Natural killer cell (primary cell): ENCODE measurements around the gene CA11. TPM values are rescaled to one million over a fixed set of nuclear protein-coding genes. Genes with fewer than 3 reads are reported as not detected.

Experiments
- ATAC-seq, 3 donors: fragments of 150-1000 bp in 2 of 3; fragments of 200-7000 bp in 1 of 3; cut with Tn5 transposase; 1 replicate in 1 of 3; 2 replicates in 2 of 3; pipeline ENCODE4 v1.10.0; 2021; ENCODE audit warnings: mild to moderate bottlenecking in 2 of 3, moderate library complexity in 2 of 3
- DNase-seq, 2 donors: peaks; one replicate each; pipeline versions ENCODE4 v3.0.0 to v3.0.0-alpha.2; 2013 to 2021; ENCODE audit warnings: mixed read lengths in 1 of 2
- H3K27ac ChIP-seq: one replicate; pipeline ENCODE4 v1.5.1; 2013; ENCODE audit warnings: mild to moderate bottlenecking, low read length
- H3K27me3 ChIP-seq: one replicate; pipeline ENCODE4 v1.6.1; 2013; ENCODE audit warnings: low read length; ENCODE audit not compliant: control insufficient read depth, insufficient read depth
- H3K36me3 ChIP-seq: one replicate; pipeline ENCODE4 v1.6.1; 2013; ENCODE audit warnings: low read length; ENCODE audit not compliant: control insufficient read depth, insufficient read depth
- H3K4me1 ChIP-seq: one replicate; pipeline ENCODE4 v1.6.1; 2013; ENCODE audit warnings: low read length; ENCODE audit not compliant: control insufficient read depth, insufficient read depth
- H3K4me3 ChIP-seq: one replicate; pipeline ENCODE4 v1.5.1; 2013; ENCODE audit warnings: low read length
- H3K9me3 ChIP-seq: one replicate; pipeline ENCODE4 v1.6.1; 2013; ENCODE audit warnings: low read length; ENCODE audit not compliant: control insufficient read depth, insufficient read depth
- H3K27ac Mint-ChIP-seq, 2 donors: one replicate each; pipeline ENCODE4 v1.8.0; 2022; ENCODE audit warnings: mild to moderate bottlenecking in 2 of 2, mixed read lengths in 2 of 2, moderate library complexity in 1 of 2
- H3K27me3 Mint-ChIP-seq, 2 donors: one replicate each; pipeline ENCODE4 v1.8.0; 2022; ENCODE audit warnings: low read depth in 2 of 2, mixed read lengths in 2 of 2
- H3K36me3 Mint-ChIP-seq: one replicate; pipeline ENCODE4 v1.8.0; 2022; ENCODE audit warnings: mixed read lengths
- H3K4me1 Mint-ChIP-seq, 2 donors: one replicate each; pipeline ENCODE4 v1.8.0; 2022; ENCODE audit warnings: mixed read lengths in 2 of 2
- H3K4me3 Mint-ChIP-seq: one replicate; pipeline ENCODE4 v1.8.0; 2022; ENCODE audit warnings: mild to moderate bottlenecking, moderate library complexity, mixed read lengths
- H3K9me3 Mint-ChIP-seq, 2 donors: one replicate each; pipeline ENCODE4 v1.8.0; 2022; ENCODE audit warnings: mixed read lengths in 2 of 2
- CTCF ChIP-seq: fragments of 200-600 bp; IDR thresholded peaks from one replicate; pipeline ENCODE4 v1.8.0; 2022; ENCODE audit warnings: antibody characterized with exemption
- WGBS: methylation state at CpG from one replicate; pipeline ENCODE4 v1.1.7; 2013; ENCODE audit warnings: missing lambda C conversion rate; ENCODE audit not compliant: insufficient coverage; 5-methylcytosine and 5-hydroxymethylcytosine counted together
- intact Hi-C: fragments of 100-400 bp; cut with micrococcal nuclease; formaldehyde crosslinking; loops from one replicate; pipeline ENCODE4 v1.14.2; 2022
- total RNA-seq, 4 donors: library from RNA; stranded (reverse); fragments of 120-200 nt in 1 of 4; gene quantifications; one replicate each; pipeline versions ENCODE4 v1.2.3 to v1.2.4, GENCODE V29; 2013 to 2022

CA11 gene
- total RNA-seq, 3 donors from 2014 or later (not counting 1 experiment from before 2014, with no cell fraction given): 9.2 to 11.9 (median 11.0) TPM

- 56% methylated on average over 8 of the region's 8 CpGs for WGBS
- H3K4me1 ChIP-seq: peaks cover 66% of the 10 kb centered on the region
- ATAC-seq: no peak
Measured at GRCh38 chr19:48623556-48624066, 22.4 kb downstream of the CA11 start.

GRCh38 chr19:48619692-48620585 is 26.0 kb downstream of the CA11 start:
- peaks cover 62% of the 10 kb centered on the region for H3K4me1 ChIP-seq
- peaks cover 29% of the 10 kb centered on the region for H3K36me3 ChIP-seq
- TF ChIP-seq CTCF: no peak
- no peaks in the 10 kb centered on the region for H3K36me3 Mint-ChIP-seq
- intact Hi-C loops: loop anchor here (2.0 kb wide), 1 partner anchor 17 kb away; the partner anchor contains the start of gene DBP
- no peaks in the 10 kb centered on the region for H3K27me3 ChIP-seq
- 45% methylated on average over 4 of the region's 6 CpGs for WGBS
- DNase-seq: no peak
- H3K4me3 ChIP-seq: peak overlapping the region; percentile 99
- no peaks in the 10 kb centered on the region for H3K9me3 Mint-ChIP-seq
- H3K27me3 Mint-ChIP-seq: no peaks in the 10 kb centered on the region
- ATAC-seq: no peak
- peaks cover 49 to 58% of the 10 kb centered on the region in 2 donors for H3K4me1 Mint-ChIP-seq
- H3K27ac Mint-ChIP-seq: peak overlapping the region; percentile 97 to 99
- no peaks in the 10 kb centered on the region for H3K9me3 ChIP-seq
- peak overlapping the region; percentile 96 for H3K4me3 Mint-ChIP-seq
- peak overlapping the region; percentile 65 for H3K27ac ChIP-seq

More at GRCh38 chr19:48623556-48624066, 22.4 kb downstream of the CA11 start:
- H3K36me3 Mint-ChIP-seq: no peaks in the 10 kb centered on the region
- H3K9me3 Mint-ChIP-seq: no peaks in the 10 kb centered on the region
- H3K27ac Mint-ChIP-seq: peak overlapping the region; percentile 82 to 87
- DNase-seq: peak in 1 of 2 donors; percentile 24
- H3K27me3 ChIP-seq: no peaks in the 10 kb centered on the region
- H3K36me3 ChIP-seq: peaks cover 2% of the 10 kb centered on the region
- intact Hi-C loops: no loop called here
- TF ChIP-seq CTCF: no peak
- peak overlapping the region; percentile 13 for H3K4me3 ChIP-seq
- H3K27me3 Mint-ChIP-seq: no peaks in the 10 kb centered on the region
- H3K4me1 Mint-ChIP-seq: peaks cover 46 to 60% of the 10 kb centered on the region in 2 donors
- H3K27ac ChIP-seq: peak overlapping the region; percentile 76
- H3K9me3 ChIP-seq: no peaks in the 10 kb centered on the region
- peak overlapping the region; percentile 86 for H3K4me3 Mint-ChIP-seq

GRCh38 chr19:48618916-48619691 is 26.9 kb downstream of the CA11 start, which contains the start of the genes RPL18 and SPHK2:
Gene RPL18, minus strand, starts transcription at chr19:48619178. Its CDS starts 35 bp downstream, at chr19:48619143.
Gene SPHK2, plus strand, starts transcription at chr19:48619506. Its CDS starts 1,009 bp downstream, at chr19:48620515.
- no peak for TF ChIP-seq CTCF
- peaks cover 46 to 50% of the 10 kb centered on the region in 2 donors for H3K4me1 Mint-ChIP-seq
- H3K9me3 Mint-ChIP-seq: no peaks in the 10 kb centered on the region
- intact Hi-C loops: loop anchor here (2.0 kb wide), 1 partner anchor 18 kb away; the partner anchor contains the start of gene DBP
- peak; percentile 79 to 94 (median 83) for ATAC-seq
- Histone ChIP-seq H3K9me3 (no peaks in the 10 kb centered on the region), H3K36me3 (peaks cover 33% of the 10 kb centered on the region), H3K27ac (peak within 1 kb of the TSS; percentile 65), H3K4me1 (peaks cover 54% of the 10 kb centered on the region), H3K4me3 (peak within 1 kb of the TSS; percentile 99), H3K27me3 (no peaks in the 10 kb centered on the region)
- H3K36me3 Mint-ChIP-seq: no peaks in the 10 kb centered on the region
- peak within 1 kb of the TSS; percentile 96 for H3K4me3 Mint-ChIP-seq
- peak within 1 kb of the TSS; percentile 97 to 99 for H3K27ac Mint-ChIP-seq
- no peaks in the 10 kb centered on the region for H3K27me3 Mint-ChIP-seq
- peak; percentile 94 to 99 for DNase-seq
- under 1% methylated on average over 69 of the region's 69 CpGs for WGBS
